Retina (tissue), 1 donor: ENCODE results near the gene UBE2I.
"Not testable (repeated sequence)": the region's sequence is repeated elsewhere in the genome, so short reads cannot be mapped to it uniquely, and the experiment has no call there.

Experiments used
- DNase-seq: peaks from one replicate; pipeline ENCODE4 v3.0.0-alpha.2; 2016

UBE2I gene

DNA sequence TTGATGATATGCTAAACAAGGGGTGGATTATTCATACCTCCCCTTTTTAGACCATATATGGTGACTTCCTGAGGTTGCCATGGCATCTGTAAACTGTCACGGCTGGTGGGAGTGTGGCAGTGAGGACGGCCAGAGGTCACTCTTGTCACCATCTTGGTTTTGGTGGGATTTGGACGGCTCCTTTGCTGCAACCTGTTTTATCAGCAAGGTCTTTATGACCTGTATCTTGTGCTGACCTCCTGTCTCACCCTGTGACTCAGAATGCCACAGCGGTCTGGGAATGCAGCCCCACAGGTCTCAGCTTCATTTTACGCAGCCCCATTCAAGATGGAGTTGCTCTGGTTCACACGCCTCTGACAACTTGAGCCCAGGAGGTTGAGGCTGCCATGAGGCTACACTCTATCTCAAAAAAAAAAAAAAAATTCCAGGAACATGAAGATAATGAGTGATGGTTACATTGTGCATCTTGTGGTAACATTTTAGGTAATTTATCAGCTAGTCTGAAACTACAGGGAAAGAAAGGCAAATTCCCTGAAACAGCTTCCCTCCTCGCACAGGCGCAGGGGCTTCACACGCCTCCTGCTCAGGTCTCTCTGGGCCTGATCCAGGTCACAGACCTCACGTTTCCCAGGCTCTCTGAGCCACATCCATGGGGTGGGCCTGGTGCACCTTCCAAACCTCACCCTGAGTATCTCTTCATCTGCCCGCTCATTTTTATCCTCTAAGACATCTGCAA, 15.3 kb upstream of the UBE2I start:
- DNase-seq = no peak

DNA sequence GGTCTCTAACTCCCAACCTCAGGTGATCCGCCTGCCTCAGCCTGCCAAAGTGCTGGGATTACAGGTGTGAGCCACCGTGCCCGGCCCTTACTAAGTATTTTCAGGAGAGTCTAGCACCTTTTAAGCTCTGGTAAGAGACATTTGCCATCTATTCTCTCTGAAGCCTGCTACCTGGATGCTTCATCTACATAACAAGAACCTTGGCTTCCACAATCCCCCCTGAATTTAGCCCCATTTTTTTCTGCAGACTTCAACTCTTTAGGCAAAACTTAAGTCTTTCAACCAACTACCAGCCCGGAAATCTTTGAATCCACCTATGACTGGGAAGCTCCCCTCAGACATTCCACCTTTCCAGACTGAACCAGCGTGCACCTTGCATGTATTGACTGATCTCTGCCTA, 14.0 kb upstream of the UBE2I start:
- DNase-seq = no peak

DNA sequence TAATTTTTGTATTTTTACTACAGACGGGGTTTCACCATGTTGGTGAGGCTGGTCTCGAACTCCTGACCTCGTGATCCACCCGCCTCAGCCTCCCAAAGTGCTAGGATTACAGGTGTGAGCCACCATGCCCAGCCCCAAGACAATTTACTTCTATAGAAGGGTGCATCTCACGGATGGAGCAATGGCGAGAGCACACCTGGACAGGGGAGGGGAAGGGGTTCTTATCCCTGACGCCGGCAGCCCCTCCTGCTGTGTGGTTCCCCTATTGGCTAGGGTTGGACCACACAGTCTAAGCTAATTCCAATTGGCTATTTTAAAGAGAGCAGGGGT, 12.8 kb upstream of the UBE2I start:
- not testable (repeated sequence) for DNase-seq

DNA sequence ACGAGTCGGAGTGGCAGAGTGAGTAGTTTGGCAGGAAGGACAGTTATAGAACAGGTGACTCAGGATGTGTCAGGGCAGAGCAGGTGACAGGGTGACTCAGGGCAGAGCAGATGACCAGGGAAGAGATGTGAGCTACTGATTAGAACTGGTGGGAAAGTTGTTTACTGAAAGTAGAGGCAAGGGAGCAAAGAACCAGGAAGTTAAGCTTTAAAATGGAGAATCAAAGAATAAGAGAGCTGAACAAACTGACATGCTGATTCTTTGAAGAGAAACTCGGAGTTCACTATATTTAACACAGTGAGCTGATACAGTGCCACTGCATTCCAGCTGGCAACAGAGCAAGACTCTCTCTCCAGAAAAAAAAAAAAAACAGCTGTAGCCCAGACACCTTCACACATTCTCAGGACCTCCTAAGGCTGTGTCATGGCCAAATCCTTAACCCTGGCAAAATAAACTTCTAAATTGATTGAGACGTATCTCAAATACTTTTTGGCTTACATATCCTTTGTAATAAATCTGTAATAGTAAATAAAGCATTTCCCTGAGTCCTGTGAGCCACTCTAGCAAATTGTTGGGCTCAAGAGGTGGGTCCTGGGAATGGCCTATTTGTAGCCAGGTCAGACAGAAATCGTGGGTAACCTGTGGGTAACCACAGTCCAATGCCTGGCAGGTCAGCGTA, 12.3 kb upstream of the UBE2I start:
- no peak for DNase-seq

DNA sequence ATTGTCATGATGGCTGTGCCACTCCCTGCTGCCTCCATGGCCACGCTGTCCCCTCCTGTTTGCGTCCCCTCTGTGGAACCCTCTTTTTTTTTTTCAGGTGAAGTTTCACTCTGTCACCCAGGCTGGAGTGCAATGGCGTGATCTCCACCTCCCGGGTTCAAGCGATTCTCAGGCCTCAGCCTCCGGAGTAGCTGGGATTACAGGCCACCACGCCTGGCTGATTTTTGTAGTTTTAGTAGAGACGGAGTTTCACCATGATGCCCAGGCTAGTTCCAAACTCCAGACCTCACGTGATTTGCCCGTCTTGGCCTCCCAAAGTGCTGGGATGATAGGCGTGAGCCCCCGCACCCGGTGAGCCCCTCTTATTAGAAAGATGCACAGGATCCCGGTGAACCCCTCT, 11.0 kb upstream of the UBE2I start:
- DNase-seq = no peak

DNA sequence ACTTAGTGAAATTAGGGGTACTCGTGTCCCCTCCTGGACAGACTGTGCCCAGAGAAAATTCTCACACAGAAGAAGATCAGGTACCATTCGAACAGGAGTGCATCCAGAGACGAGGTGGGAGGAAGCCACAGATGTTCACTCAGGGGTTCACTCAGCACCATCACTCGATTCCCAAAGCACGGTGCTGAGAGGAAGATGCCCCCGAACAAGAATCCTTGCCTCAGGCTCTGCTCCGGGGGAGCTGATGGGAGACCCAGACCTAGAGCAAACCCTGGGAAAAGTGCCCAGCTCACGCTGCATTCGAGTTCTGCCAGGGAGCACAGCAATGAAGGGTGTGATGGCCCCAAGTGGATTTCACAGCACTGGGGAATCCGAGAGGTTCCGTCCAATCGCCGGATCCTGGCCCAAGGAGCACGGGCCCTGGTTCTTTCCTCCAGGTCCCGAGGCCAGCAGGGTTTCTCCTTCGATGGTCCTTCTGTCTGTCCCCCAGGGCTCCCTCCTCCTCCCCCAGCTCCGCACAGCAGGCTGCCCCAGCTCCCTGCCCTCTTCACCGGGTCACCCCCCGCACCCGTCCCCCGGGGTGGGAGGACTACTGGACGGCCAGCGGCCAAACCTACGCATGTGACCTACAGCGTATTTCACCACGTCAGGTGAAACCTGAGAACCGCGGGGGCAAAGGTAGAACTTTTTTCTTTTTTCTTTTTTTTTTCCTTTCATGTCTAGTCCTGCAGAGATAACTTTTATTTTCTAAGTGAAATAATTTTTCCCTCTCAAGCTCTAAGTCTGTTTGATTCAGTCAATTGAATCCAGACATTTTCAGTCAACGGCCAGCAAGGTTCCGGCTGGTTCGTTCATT, 10.2 kb upstream of the UBE2I start:
- no peak for DNase-seq

DNA sequence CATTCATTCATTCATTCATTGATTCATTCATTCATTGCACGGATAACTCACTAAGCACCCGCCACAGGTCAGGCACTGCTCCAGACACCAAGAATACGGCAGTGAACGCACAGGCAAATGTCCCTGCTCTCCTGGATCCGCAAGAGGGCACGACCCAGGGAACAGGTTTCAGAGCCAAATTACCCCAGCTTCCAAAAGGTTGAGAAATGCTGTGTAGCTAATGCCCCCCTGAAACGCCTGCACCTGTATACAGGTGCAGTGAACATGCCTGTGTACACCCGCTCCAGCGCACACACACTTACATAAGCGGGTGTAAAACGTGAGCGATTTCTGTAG, 9.6 kb upstream of the UBE2I start:
- DNase-seq = no peak

DNA sequence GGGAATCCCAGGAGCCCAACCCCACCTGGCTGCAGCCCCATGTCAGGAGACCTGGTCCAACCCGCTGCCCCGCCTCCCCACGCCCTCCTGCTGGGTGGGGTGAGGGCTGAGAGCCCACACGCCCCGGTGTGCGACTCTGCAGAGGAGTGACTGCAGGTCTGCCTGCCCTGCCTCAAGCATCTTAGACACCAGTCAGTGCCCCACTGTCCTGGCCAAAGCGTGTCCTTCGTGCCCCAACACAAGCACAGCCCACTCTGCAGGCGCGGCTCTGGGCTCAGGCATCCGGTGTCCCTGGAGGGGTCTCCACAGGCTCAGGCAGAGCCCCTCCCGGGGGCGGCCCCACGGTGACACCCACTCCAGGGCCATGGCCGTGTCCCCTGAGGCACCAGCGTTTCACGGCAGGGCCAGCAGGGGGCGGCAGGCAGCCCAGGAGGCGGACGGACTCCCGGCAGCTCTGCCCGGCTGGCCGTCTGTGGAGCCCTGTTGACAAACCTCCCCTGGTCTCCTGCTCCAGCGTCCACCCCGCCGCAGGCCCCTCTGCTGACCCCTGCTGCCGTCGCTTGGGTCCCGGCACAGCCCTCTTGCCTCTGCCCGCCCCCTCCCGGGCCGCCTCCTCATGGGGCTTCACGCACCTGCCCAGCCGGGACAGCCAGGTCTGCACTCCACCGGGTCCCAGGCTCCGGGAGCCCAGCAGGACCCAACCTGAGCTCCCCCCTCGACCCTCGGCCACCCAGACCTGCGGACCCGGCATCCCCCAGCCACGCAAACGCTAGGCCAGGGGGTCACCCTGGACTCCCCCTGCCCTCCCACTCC, 8.6 kb upstream of the UBE2I start:
- peak; percentile 83 for DNase-seq

DNA sequence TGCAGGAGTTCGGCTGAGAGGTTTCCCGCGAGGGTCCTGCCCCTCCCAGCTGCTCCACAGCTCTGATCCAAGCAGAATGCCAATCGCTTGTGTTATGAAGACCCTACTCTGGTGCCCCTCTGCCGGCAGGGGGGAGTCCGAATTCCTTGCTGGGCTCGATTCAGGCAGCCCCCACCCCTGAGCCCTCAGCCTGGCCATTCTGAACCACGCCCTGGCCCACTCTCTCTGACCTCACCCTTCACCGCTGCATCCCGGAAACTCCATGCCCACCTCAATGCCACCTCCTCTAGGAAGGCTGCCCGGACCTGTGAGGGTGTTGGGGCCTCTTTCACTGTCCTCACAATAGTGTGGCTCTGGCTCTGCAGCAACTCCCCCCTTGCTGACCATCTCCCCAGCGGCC, 7.9 kb upstream of the UBE2I start:
- no peak for DNase-seq

DNA sequence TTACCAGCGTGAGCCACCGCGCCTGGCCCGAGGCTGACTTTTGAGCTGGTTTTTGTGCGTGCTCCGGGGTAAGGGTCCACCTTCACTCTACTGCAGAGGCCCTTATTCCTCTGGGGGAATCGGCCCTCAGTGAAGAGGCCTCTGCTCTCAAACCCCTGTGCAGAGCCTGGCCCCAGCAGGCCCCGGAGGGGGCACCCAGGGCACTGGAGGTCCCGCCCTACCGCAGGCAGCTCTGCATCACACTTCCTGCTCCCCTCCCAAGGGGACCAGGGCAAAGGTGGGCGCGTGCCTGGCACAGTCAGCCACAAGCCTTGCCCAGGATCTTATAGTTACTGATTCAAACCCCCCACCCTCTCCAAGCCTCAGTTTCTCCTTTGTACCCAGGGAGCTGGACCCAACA, 3.6 kb upstream of the UBE2I start:
- no peak for DNase-seq

DNA sequence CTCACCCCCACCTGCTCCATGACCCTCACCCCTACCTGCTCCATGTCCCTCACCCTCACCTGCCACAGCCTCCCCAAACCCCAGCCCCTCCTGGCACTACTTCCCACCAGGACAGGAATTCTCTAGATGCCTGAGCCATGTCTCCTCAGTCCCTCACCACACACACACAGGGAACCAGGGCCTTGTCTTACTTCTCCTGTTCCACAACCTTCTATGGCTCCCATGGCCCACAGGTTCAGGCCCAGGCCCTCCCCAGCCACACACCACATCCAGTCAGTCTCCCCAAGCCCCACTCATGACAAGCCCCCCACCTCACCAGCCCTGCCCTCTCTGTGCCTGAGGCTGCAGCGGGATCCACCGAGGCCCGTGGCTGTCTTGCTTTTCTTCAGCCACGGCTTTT, 3.1 kb upstream of the UBE2I start:
- DNase-seq = no peak

DNA sequence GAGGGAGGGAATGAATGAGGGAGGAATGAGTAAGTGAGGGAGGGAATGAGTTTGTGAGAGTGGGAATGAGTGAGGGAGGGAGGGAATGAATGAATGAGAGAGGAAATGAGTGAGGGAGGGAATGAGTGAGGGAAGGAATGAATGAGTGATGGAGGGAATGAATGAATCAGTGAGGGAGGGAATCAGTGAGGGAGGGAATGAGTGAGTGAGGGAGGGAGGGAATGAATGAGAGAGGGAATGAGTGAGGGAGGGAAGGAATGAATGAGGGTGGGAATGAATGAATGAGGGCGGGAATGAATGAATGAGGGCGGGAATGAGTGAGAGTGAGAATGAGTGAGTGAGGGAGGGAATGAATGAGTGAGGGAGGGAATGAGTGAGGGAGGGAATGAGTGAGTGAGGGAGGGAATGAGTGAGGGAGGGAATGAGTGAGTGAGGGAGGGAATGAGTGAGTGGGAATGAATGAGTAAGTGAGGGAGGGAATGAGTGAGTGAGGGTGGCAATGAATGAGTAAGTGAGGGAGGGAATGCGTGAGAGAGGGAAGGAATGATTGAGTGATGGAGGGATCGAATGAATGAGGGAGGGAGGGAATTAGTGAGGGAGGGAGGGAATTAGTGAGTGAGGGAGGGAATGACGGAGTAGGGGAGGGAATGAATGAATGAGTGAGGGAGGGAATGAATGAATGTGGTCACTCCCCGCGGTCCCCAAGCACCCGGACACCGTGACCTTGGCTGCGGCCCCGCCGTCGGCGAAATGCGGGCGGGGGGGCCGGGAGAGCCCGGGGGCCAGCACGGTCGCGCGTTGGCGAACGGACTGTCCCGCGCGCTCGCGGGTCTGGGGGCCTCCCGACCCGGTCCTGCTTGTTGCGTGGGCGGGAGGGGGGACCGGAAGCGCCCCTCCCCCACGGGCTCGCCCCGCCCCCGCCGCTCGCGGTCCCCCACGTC, 1.1 kb upstream of the UBE2I start:
- no peak for DNase-seq

DNA sequence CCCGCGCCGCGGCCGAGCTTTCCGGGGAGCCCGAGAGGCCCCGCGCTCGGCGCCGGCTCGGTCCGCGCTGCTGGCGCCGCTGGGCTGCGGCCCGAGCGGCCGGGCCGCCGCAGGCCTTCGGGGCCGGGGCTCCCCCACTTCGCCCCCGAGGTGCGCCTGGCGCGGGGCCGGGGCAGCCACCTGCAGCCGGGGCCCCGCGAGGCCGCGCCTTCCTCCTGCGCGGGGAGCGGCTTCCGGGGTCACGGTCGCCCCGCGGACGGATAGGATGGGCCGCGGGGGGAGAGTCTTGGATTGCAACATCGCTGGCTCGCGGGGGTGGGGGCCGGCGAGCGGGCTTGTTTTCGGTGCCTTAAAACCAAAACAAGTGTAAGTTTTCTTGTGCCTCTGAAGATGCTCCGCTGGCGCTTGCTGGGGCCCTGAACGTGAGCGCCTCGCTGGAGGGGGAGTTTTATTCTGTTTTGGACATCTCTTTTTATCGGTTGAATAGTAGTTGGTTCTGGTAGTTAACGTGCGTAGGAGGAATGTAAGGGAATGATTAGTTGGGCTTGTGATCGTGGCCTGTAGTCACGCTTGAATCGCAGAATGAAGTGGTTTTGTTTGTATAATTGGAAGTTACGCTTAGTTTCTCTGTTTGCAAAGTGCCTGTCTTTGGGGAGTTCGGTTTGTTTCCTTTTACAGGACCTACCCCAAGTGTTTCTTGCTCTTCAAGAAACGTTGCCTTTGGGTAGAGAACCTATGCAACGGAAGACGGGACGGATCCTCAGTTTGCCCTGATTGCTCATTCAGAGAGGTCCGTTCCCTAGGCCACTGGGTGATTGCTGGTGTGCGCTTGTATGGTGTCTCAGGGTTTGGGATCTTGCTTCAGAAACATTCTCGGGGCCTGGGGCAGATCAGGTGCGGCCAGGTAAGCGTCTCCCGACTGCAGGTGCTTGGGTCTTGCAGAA, 724 bp downstream of the UBE2I start:
- DNase-seq = no peak

DNA sequence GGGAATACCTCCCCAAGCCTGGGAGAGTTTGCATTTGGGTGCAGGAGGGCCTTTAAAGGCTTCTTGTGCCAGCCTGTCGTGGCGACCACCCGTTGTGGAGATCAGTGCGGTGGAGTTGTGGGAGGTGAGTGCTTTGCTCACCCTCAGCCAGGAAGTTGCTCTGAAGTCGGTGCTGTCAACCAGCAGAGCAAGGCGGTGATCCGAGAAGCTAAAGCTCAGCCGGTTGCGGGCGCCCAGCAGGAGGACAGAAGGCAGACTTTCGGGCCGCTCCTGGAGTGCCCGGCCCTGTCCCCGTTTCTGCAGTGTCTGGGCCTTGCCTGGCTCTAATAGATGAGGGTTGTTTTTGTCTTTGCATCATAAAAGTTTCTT, 1.4 kb downstream of the UBE2I start:
- DNase-seq = no peak

DNA sequence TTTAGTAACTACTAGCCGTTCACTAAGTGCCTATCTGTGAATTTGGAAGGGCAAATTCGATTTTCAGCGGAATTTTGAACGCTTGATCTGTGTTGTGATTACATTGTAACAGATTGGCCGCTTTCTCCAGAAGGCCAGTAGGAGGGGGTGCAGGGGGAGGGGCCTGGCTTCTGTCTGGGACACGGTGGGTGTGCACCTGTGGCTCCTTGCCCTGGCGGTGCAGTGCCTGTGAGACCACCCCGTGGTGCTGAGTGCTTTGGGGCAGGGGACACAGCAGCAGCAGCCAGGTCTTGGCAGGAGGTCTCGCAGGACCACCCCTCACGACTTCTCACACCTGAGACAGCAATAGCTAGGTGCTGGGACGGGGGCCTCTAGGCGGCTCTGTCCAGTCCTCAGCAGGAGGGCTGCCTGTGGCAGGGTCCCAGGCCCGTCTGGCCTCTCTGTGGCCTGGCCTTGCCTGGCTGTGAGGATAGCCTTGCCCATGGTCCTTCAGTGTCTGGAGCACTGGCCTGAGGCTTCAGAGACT, 1.8 kb downstream of the UBE2I start:
- DNase-seq = no peak

DNA sequence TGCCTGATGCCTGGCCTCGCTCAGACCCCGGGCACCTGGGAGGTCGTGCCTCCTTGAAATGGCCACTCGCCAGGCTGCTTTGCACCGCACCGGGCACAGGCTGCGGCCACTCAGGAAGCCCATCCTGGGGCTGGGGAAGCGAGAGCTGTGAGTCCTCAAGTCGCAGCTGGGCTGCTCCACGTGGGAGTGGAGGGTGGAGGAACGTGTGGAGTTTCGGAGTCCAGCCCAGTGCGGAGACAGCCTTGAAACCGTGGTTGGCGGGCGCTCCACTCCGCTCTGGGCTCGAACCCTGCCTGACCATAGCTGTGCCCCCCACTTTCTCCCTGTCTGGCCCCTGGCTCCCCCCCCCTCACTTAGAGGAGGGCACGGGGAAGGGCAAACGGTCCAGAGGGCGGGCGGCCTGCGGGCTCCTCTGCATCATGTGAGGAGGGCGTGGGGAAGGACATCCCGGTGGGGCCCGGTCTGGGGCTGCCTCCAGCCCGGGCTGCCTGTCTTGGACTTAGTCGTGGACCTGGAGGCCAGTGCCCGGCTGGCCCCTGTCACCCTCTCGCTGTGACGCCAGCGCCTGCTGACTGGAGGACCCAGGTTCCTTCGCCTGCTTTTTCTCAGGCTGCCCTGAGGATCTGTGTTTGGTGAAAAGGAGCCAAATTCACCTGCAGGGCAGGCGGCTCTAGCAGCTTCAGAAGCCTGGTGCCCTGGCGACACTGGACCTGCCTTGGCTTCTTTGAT, 2.5 kb downstream of the UBE2I start:
- DNase-seq = no peak

DNA sequence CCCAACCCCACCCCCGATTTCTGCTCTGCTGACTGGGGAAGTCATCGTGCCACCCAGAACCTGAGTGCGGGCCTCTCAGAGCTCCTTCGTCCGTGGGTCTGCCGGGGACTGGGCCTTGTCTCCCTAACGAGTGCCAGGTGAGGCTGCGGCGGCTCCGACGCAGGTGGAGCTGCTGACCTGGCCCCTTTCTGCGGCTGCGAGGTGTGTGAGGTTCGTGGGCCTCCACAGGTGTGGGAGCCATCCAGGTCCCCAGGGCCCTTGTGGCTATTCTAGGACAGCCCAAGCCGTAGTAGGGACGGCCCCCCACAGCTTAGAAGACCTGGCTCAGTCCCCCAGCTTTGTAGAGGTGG, 3.0 kb downstream of the UBE2I start:
- no peak for DNase-seq

DNA sequence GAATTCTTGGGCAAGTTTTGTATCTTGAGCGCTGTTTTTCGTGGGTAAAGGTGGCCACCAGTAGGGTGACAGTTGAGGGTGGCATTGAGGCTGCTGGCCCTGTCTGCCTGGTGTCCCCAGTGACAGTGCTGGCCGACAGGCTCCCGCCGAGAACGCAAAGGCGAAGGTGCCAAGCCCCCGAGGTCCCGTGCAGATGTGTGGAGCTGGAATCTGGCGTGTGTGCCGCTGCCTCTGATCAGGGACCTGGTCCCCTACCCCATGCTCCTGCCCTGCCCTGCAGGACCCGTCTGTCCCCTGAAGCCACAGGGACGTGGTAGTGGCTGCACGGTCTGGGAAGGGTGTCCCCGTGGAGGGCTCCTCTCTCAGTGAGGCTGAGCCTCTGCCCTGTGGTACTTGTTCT, 3.5 kb downstream of the UBE2I start:
- no peak for DNase-seq

DNA sequence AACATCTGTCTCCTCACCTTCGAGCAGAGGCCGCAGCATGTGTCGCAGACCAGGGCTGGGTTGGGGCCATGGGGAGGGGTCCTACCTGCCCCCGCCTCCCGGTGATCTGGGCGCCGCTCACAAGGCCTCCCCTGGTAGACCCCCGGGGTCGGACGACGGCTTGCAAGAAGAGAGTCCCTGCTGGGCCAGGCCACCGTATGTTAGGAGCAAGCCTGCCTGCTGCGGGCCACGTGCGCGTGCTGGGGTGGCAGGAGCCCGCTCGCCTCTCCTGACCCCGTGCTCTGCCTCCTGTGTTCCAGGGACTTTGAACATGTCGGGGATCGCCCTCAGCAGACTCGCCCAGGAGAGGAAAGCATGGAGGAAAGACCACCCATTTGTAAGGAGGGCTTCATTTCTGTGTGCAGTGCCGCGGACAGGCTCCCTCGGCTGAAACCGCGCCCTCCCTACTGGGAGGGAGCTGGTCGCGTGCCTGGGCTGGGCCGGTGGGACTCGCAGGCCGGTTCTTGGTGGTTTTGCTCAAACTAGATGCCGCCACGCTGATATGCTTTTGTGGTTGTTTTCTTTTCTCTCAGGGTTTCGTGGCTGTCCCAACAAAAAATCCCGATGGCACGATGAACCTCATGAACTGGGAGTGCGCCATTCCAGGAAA, 4.4 kb downstream of the UBE2I start:
- no peak for DNase-seq
